Neural progenitor cell (in vitro differentiated cells): ENCODE data around the gene NEUROG3. TPM values are rescaled to one million over a fixed set of nuclear protein-coding genes. Genes with fewer than 3 reads are reported as not detected.

Experiments used
- DNase-seq: peaks from one replicate; pipeline ENCODE4 v3.0.0-alpha.2; 2016; ENCODE audit warnings: low spot score
- H2AFZ ChIP-seq: fragments of 200-600 bp; sonication (generic); replicated peaks from 2 replicates; pipeline ENCODE4 v1.6.1; 2016; ENCODE audit warnings: antibody characterized with exemption
- H3F3A ChIP-seq: fragments of 200-600 bp; sonication (generic); 2 replicates; pipeline ENCODE4 v1.6.1; 2016; ENCODE audit warnings: antibody characterized with exemption, low read depth
- H3K27ac ChIP-seq: fragments of 200-600 bp; sonication (generic); 2 replicates; pipeline ENCODE4 v1.5.1; 2016; ENCODE audit warnings: mild to moderate bottlenecking
- H3K27me3 ChIP-seq: fragments of 200-600 bp; sonication (generic); 2 replicates; pipeline ENCODE4 v1.6.1; 2016; ENCODE audit warnings: mild to moderate bottlenecking, moderate library complexity
- H3K36me3 ChIP-seq: fragments of 200-600 bp; sonication (generic); 2 replicates; pipeline ENCODE4 v1.5.1; 2016
- H3K4me1 ChIP-seq: fragments of 200-600 bp; sonication (generic); 2 replicates; pipeline ENCODE4 v1.6.1; 2016; ENCODE audit warnings: mixed run types
- H3K4me2 ChIP-seq: fragments of 200-600 bp; sonication (generic); 2 replicates; pipeline ENCODE4 v1.6.1; 2016
- H3K4me3 ChIP-seq: fragments of 200-600 bp; sonication (generic); 2 replicates; pipeline ENCODE4 v1.5.1; 2016
- H3K79me2 ChIP-seq: fragments of 200-600 bp; sonication (generic); 2 replicates; pipeline ENCODE4 v1.6.1; 2016; ENCODE audit warnings: low read depth
- H3K9ac ChIP-seq: fragments of 200-600 bp; sonication (generic); 2 replicates; pipeline ENCODE4 v1.6.1; 2016
- H3K9me3 ChIP-seq: fragments of 200-600 bp; sonication (generic); 2 replicates; pipeline ENCODE4 v1.5.1; 2016; ENCODE audit warnings: low read depth
- H4K20me1 ChIP-seq: fragments of 200-600 bp; sonication (generic); 2 replicates; pipeline ENCODE4 v1.6.1; 2016; ENCODE audit warnings: low read depth
- H3K27ac Mint-ChIP-seq: 3 replicates; pipeline ENCODE4 v1.8.0; 2021; ENCODE audit warnings: mixed read lengths
- H3K27me3 Mint-ChIP-seq: 2 replicates; pipeline ENCODE4 v1.8.0; 2022; ENCODE audit warnings: low read depth, mild to moderate bottlenecking, inconsistent platforms, moderate library complexity, mixed read lengths; ENCODE audit not compliant: insufficient read depth
- H3K36me3 Mint-ChIP-seq: 3 replicates; pipeline ENCODE4 v1.8.0; 2021; ENCODE audit warnings: mixed read lengths
- H3K4me1 Mint-ChIP-seq: 3 replicates; pipeline ENCODE4 v1.8.0; 2021; ENCODE audit warnings: mixed read lengths
- H3K4me3 Mint-ChIP-seq: 3 replicates; pipeline ENCODE4 v1.8.0; 2021; ENCODE audit warnings: mild to moderate bottlenecking, moderate library complexity, mixed read lengths
- H3K9me3 Mint-ChIP-seq: 3 replicates; pipeline ENCODE4 v1.8.0; 2020; ENCODE audit warnings: mixed read lengths
- CTCF ChIP-seq: fragments of 200-600 bp; sonication (generic); IDR thresholded peaks from 2 replicates; pipeline ENCODE4 v1.5.1; 2017; ENCODE audit warnings: antibody characterized with exemption, mild to moderate bottlenecking
- EZH2 ChIP-seq: fragments of 200-600 bp; sonication (generic); IDR thresholded peaks from 2 replicates; pipeline ENCODE4 v1.6.1; 2017; ENCODE audit warnings: antibody characterized with exemption, mild to moderate bottlenecking, moderate library complexity
- EZH2phosphoT487 ChIP-seq: fragments of 200-600 bp; sonication (generic); IDR thresholded peaks from 2 replicates; pipeline ENCODE4 v1.6.1; 2017; ENCODE audit warnings: antibody characterized with exemption
- total RNA-seq: library from RNA; depleted of rRNA; stranded (reverse); fragments of >200 nt; gene quantifications from 2 replicates; pipeline ENCODE4 v1.2.3, GENCODE V29; 2015; ENCODE audit warnings: low replicate concordance

The NEUROG3 gene
- total RNA-seq, 1 donor from 2014 or later, result not detected

DNA sequence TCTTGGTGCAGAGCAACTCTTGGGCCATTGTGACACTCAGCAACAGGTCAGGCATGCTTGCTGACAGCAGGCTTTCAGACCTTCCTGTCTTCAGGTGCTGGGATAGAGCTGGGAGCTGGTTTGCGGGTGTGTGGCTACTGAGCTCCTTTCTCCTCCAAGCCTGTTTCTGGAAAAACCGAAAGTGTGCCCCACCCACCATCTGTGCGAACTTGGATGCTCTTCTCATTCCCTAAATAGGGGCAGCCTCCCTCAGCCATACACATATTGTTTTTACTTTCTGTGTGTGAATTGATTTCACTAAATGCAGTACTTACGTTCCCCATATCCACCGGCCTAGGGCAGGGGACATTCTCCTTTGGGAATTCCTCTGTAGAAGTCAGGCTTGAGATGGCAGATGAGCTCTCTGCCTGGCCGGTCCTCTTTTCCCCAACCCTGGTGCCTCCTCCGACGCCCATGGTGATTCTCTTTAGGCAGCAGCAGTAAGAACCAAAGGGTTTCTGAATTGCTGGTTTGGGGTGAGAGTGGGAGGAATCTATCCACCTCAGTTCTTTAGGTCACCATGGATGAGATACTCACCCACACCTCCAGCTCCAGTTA, 6.3 kb upstream of the NEUROG3 start:
- no peak for TF ChIP-seq CTCF
- no peak for TF ChIP-seq EZH2phosphoT487
- no peak for TF ChIP-seq EZH2
- Mint-ChIP-seq H3K4me1 (peaks cover 4% of the 10 kb centered on the region), H3K27me3 (peaks cover 69% of the 10 kb centered on the region), H3K4me3 (no peak overlapping the region), H3K27ac (no peak overlapping the region), H3K9me3 (no peaks in the 10 kb centered on the region), H3K36me3 (no peaks in the 10 kb centered on the region)
- Histone ChIP-seq H3K4me2 (no peak overlapping the region), H3K4me3 (no peak overlapping the region), H3K9me3 (no peaks in the 10 kb centered on the region), H3K27me3 (peaks cover 100% of the 10 kb centered on the region), H3F3A (peaks cover 21% of the 10 kb centered on the region), H4K20me1 (peaks cover 50% of the 10 kb centered on the region), H3K4me1 (peaks cover 9% of the 10 kb centered on the region), H3K27ac (no peak overlapping the region), H3K9ac (no peak overlapping the region), H2AFZ (no peak overlapping the region), H3K79me2 (no peaks in the 10 kb centered on the region), H3K36me3 (no peaks in the 10 kb centered on the region)
- no peak for DNase-seq

GRCh38 chr10:69578508-69578991, 5.3 kb upstream of the NEUROG3 start:
- no peaks in the 10 kb centered on the region for H3K36me3 ChIP-seq
- no peak overlapping the region for H2AFZ ChIP-seq
- Mint-ChIP-seq H3K9me3 (no peaks in the 10 kb centered on the region), H3K27me3 (peaks cover 79% of the 10 kb centered on the region), H3K36me3 (no peaks in the 10 kb centered on the region), H3K4me1 (peaks cover 14% of the 10 kb centered on the region), H3K27ac (no peak overlapping the region), H3K4me3 (no peak overlapping the region)
- H3K27ac ChIP-seq, result no peak overlapping the region
- peak overlapping the region; percentile 27 for H3K4me3 ChIP-seq
- H3K9ac ChIP-seq, result no peak overlapping the region
- peaks cover 100% of the 10 kb centered on the region for H3K27me3 ChIP-seq
- TF ChIP-seq EZH2, result peak; percentile 92
- no peak for TF ChIP-seq CTCF
- peak; percentile 88 for TF ChIP-seq EZH2phosphoT487
- H3K9me3 ChIP-seq, result no peaks in the 10 kb centered on the region
- peaks cover 19% of the 10 kb centered on the region for H3K4me1 ChIP-seq
- peak overlapping the region; percentile 65 for H3K4me2 ChIP-seq
- DNase-seq, result peak; percentile 61
- H4K20me1 ChIP-seq, result peaks cover 56% of the 10 kb centered on the region
- peaks cover 31% of the 10 kb centered on the region for H3F3A ChIP-seq
- H3K79me2 ChIP-seq, result no peaks in the 10 kb centered on the region

GRCh38 chr10:69577268-69578232, 4.3 kb upstream of the NEUROG3 start:
- no peak overlapping the region for H3K4me3 Mint-ChIP-seq
- Histone ChIP-seq H3K36me3 (no peaks in the 10 kb centered on the region), H3K27ac (no peak overlapping the region), H4K20me1 (peaks cover 66% of the 10 kb centered on the region), H3K4me3 (no peak overlapping the region), H3K9ac (no peak overlapping the region), H3K79me2 (no peaks in the 10 kb centered on the region), H3K27me3 (peaks cover 100% of the 10 kb centered on the region), H2AFZ (no peak overlapping the region), H3K4me2 (peak overlapping the region; percentile 65), H3K4me1 (peaks cover 29% of the 10 kb centered on the region), H3K9me3 (no peaks in the 10 kb centered on the region), H3F3A (peaks cover 31% of the 10 kb centered on the region)
- no peak overlapping the region for H3K27ac Mint-ChIP-seq
- H3K4me1 Mint-ChIP-seq, result peaks cover 19% of the 10 kb centered on the region
- no peak for TF ChIP-seq CTCF
- TF ChIP-seq EZH2, result peak; percentile 96
- TF ChIP-seq EZH2phosphoT487, result peak; percentile 92
- no peaks in the 10 kb centered on the region for H3K36me3 Mint-ChIP-seq
- peak; percentile 44 for DNase-seq
- H3K9me3 Mint-ChIP-seq, result no peaks in the 10 kb centered on the region
- H3K27me3 Mint-ChIP-seq, result peaks cover 82% of the 10 kb centered on the region
